NCI-H1436 treated with DMSO at 0.1 percent for 48 hours (cell line): ENCODE results near the gene RSKR.
"Not testable (repeated sequence)": the region's sequence is repeated elsewhere in the genome, so short reads cannot be mapped to it uniquely, and the experiment has no call there.

Source experiments
- DNase-seq: peaks from one replicate; lab custom pipeline; 2025; lab: John Stamatoyannopoulos, UW

RSKR gene

GRCh38 chr17:28577466-28577824 lies 36.5 kb downstream of the RSKR start:
- no peak for DNase-seq

GRCh38 chr17:28576758-28577465 lies 37.1 kb downstream of the RSKR start, which contains the start of gene ALDOC:
Gene ALDOC (minus strand): TSS chr17:28576895. CDS start chr17:28575532, 1,363 bp downstream.
- peak; percentile 95 for DNase-seq

DNA sequence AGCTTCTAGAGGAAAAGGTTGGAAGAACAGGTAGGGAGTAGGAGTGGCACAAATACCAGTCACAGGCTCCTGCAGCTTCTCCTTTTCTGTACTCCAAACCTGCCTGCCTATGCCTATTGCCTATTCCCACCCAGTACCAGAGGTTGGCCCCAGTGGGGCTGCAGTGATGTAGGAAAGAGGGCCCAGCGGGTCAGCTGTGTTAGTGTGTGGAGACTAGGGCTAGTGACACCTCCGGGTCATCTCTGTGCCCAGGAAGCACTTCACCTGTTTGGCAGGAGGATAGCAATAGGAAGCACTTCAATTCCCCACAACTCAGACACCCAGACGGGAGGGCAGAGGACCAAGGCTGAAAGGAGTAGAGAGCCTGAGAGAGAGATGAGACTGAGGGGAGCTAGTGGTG lies 38.0 kb downstream of the RSKR start:
- DNase-seq: not testable (repeated sequence)

DNA sequence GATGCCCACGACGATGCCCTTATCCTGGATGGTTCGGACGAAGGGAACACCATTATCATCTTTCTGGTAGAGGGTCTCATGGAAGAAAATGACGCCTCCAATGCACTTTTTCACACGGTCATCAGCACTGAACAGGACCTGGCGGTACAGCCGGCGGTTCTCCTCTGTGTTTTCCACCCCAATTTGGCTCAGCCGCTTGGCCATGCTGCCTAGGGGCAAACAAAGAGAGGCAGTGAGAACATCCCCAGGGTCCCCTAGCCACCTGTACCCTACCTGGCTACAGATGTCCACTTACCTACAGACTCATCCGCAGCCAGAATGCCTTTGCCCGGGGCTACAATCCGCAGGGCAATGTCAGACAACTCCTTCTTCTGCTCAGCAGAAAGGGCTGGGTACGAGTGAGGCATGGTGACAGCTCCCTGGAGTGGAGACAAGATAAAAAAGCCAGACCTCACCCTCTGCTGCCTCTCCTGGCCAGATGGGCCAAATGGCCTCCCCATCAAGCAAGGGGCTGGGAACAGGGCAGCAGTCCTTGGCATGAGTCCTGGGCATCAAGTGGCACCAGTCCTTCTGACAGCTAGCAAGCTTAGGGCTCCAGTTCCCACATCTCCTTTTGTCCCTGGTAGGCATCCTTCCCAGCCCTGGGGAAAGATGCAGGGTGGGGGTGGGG lies 38.7 kb downstream of the RSKR start:
- no peak for DNase-seq

DNA sequence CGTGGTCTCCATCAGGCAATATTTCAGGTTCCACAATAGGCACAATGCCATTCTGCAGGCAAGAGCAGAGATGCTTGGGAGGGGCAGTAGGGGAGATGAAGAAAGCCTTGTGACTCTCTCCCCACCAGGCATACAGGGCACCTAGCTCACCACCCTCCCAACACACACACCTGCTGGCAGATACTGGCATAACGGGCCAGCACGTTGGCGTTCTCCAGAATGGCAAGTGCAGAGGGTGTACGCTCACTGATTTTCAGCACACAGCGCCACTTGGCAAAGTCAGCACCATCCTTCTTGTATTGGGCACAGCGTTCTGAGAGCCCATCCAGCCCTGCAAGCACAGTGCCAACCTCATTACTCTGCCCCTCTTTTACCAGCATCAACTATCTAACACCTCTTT lies 39.5 kb downstream of the RSKR start:
- no peak for DNase-seq

DNA sequence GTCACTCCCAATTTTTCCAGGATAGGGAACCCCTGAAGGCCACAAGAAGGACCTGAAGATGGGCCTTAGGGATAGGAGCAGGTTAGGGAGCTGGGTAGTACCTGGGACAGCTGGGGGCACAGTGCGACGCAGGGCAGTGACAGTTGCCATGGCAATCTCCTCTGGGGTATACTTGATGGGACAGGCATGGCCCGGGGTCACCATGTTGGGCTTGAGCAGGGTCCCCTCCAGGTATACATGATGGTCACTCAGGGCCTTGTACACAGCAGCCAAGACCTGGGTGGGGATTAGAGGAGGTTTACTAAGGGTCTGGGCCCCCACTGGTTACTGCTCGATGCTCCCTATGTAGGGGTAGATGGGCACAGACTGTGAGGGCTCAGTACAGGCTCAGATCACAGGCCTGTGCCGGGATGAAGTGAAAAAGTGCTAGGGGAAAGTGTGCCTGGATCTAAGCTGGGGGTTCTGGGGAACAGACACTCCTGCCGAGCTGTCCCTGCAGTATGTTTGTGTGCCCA lies 40.0 kb downstream of the RSKR start:
- no peak for DNase-seq

DNA sequence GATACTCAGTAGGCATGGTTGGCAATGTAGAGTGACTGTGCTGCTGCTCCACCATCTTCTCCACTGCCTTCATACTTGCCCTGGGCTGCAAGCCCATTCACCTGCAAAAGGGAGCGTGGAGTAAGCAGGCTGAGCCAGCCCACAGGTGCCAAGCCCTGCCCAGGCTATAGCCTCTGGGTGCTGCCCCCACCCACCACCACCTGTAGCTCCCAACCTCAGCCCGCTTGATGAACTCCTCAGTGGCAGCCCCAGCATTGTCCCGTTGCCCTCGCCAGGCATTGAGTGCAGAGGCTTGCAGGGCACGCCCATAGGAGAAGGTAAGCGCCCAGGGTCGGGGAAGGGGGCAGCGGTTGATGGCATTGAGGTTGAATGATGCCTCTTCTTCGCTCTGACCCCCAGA lies 40.5 kb downstream of the RSKR start:
- DNase-seq: no peak

- DNase-seq: no peak
Measured at GRCh38 chr17:28573040-28573380, 41.0 kb downstream of the RSKR start.

DNA sequence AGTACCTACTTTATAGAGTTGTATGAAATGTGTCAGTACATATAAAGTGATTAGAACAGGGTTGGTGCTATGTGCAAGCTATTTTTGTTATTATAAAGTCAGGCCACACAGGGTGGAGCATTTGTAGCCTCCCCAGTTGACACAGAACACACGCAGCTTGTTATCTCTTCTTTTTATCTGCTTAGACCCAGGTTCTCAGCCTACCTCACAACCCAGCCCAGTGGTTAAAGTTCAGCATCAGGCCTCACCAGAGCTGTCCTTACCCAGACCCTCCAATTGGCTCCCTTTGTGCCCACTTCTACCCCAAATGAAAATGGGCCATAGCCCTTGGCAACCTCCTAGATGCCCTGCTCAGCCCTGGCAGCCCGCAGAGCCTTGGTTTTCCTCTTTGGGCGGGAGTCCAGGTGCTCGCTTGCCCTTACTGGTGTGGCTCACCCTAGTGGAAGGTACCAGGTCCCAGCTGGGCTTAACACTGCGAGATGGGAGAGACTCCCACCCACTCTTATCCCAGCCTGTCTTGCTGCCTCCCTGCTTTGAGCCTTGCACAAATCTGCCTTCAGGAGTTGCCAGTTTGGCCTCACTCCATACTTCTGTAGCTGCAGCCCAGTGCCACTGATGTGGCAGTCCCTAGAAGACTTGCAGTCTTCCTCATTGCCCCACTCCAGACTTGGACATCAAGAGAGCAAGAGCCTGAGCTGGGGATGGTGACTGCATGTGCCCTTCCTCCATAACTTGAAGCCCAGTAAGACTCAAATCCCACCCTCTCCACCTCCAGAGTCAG lies 41.5 kb downstream of the RSKR start:
- no peak for DNase-seq

DNA sequence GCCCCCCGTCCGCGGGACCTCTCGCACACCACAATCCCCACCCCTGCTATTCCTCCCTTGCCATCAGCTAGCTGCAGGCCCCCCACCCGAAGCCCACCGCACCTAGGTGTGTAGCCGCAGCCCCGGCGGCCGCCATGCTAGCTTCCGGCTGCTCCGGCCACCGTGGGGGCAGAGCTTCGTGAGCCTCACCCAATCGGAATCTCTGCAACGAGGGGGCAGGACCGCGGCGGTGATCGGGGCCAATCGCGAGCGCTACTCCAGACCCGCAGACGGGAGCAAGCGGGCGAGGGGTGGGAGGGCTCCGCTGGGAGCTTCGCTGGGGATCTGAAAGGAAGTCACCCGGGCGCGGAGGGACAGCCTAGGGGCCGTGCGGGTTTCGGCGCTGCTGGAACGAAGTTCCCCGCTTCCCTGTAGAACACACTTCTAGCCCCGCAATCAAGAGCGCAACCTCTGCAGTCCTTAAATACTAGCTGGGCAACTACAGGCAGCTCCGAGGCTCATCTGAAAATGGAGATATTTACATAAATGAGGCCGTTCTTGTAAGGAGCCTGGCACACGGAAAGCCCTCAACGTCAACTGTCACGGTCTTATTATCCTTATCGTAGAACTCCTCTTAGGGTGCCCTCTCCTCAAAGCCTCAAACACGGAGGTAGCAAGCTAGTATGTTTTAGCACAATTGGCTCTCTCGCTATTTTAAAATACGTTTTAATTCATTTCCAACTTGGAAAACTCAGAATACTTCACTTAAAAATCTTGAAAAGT lies 42.4 kb downstream of the RSKR start, which contains the start of gene PIGS:
Gene PIGS, minus strand, starts transcription at position 164 of the 762 bp plus-strand sequence. Its CDS starts 28 bp downstream, at position 136.
- DNase-seq: peak; percentile 75

DNA sequence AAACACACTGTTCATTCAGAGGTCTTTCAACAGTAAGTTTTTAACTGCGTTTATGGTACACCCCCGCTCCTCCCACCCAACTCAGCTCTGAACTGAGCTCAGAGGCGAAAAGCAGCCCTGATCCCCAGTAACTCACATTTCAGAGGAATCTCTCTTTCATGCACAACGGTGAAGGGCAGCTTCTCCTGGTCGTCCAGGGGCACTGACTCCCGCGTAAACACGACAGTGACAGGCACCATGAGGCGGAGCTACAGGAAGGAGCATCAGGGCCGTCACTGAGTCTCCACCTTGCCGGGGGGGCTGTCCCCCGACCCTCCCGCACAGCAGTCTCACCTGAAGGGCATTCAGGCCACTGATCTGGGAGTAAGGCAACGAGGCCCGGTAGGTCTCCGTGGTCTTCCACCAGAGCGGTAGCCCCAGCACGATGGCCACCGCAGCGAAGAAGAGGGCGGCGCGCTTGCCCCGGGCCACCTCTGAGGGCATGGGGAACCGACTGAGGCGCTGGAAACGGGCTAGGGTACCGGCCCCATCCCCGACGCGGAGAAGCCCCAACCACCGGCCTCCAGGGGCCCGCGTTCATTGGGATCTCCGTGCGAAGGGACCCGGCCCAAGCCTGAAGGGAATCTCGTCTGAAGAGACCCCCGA lies 43.1 kb downstream of the RSKR start:
- DNase-seq: no peak

GRCh38 chr17:28569446-28569845 lies 44.5 kb downstream of the RSKR start:
- no peak for DNase-seq

- DNase-seq: no peak
Measured at GRCh38 chr17:28567604-28568003, 46.4 kb downstream of the RSKR start.

DNA sequence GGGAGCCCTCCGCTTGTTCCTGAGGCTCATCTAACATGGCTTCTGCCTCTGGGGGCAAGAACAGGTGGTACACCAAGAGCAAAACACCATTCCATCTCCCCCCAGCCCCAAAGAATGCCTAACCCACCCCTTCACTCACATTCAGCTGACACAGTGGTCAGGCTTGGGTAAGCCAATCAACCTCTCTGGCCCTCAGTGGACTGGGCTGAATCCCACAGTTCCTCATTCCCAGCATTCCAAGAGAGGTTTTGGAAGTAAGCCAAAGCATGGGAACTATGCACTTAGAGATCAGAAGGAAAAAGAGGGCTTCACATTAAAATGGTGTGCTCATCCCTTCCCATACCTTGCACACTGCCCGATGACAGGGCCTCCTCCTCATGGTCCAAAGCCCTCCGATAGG lies 50.5 kb downstream of the RSKR start:
- no peak for DNase-seq
